Uterus (tissue), 2 donors: ENCODE results near the gene HOMER1.

ENCODE experiments used
- CTCF ChIP-seq, 4 experiments: fragments of 200-600 bp in 2 of 4; fragments of 450-650 bp in 2 of 4; sonication (generic) in 2 of 4; IDR thresholded peaks; one replicate each; pipeline ENCODE4 v1.5.1; 2016 to 2019; ENCODE audit warnings: antibody characterized with exemption in 4 of 4, mild to moderate bottlenecking in 2 of 4, moderate library complexity in 1 of 4
- POLR2A ChIP-seq, 2 donors: fragments of 450-650 bp; IDR thresholded peaks; one replicate each; pipeline ENCODE4 v1.6.1; 2016; ENCODE audit warnings: antibody characterized with exemption in 2 of 2, mild to moderate bottlenecking in 1 of 2, moderate library complexity in 1 of 2

- TF ChIP-seq CTCF (IDR thresholded peaks at IDR 0.05) (no peak), POLR2A (IDR thresholded peaks at IDR 0.05) (no peak)
These were observed 97.4 kb downstream of the HOMER1 start for GRCh38 chr5:79416499-79416898.
